BJ (cell line): Measurements from ENCODE around the gene SLC2A9. TPM values are rescaled to one million over a fixed set of nuclear protein-coding genes. Genes with fewer than 3 reads are reported as not detected.

Experiments used
- CTCF ChIA-PET: fragments of 350-600 bp; formaldehyde crosslinking; extraction: SDS; loops from one replicate; lab custom pipeline; 2021; ENCODE audit warnings: antibody characterized with exemption, inconsistent platforms; lab: Yijun Ruan, JAX
- POLR2A ChIA-PET: fragments of 300-600 bp; sonication (Branson Sonifier 250); formaldehyde crosslinking; extraction: SDS; loops from one replicate; lab custom pipeline; 2021; ENCODE audit warnings: antibody characterized with exemption; lab: Charles Lee
- DNase-seq: peaks from one replicate; pipeline ENCODE4 v3.0.0-alpha.2; 2011; ENCODE audit warnings: low read depth
- H3K27me3 ChIP-seq: 2 replicates; pipeline ENCODE4 v1.6.0; 2011; ENCODE audit warnings: low read length; ENCODE audit not compliant: control insufficient read depth, insufficient read depth
- H3K36me3 ChIP-seq: 2 replicates; pipeline ENCODE4 v1.5.1; 2011; ENCODE audit warnings: low read length; ENCODE audit not compliant: control insufficient read depth, insufficient read depth
- H3K4me3 ChIP-seq: 2 replicates; pipeline ENCODE4 v1.5.1; 2011; ENCODE audit warnings: low read depth, mild to moderate bottlenecking, control low read depth, low read length
- CTCF ChIP-seq: IDR thresholded peaks from 2 replicates; pipeline ENCODE4 v1.5.1; 2011; ENCODE audit warnings: low read depth, mild to moderate bottlenecking, control low read depth, inconsistent platforms, low read length, moderate library complexity; ENCODE audit not compliant: insufficient read depth
- polyA plus RNA-seq: library from polyadenylated mRNA; depleted of rRNA; stranded (reverse); fragments of >200 nt; gene quantifications from 2 replicates; pipeline ENCODE4 v1.2.3, GENCODE V29; 2011

The SLC2A9 gene
- polyA plus RNA-seq, 1 experiment, result 6.4 TPM

GRCh38 chr4:10006601-10007435 is 14.5 kb downstream of the SLC2A9 start:
- POLR2A ChIA-PET, result no interaction called here
- DNase-seq, result no peak
- Histone ChIP-seq H3K36me3 (no peaks in the 10 kb centered on the region), H3K27me3 (no peaks in the 10 kb centered on the region), H3K4me3 (no peak overlapping the region)
- CTCF ChIA-PET, result interaction anchor here (1.0 to 5.7 kb wide), 5 partner anchors 9 to 243 kb away, joined by 3 to 32 read pairs (median 4); no protein-coding TSS in a partner anchor
- TF ChIP-seq CTCF, result no peak

GRCh38 chr4:10006231-10006600 is 15.1 kb downstream of the SLC2A9 start:
- Histone ChIP-seq H3K4me3 (no peak overlapping the region), H3K27me3 (no peaks in the 10 kb centered on the region), H3K36me3 (no peaks in the 10 kb centered on the region)
- TF ChIP-seq CTCF, result no peak
- peak; percentile 28 for DNase-seq
- CTCF ChIA-PET, result interaction anchor here (1.2 to 5.7 kb wide), 3 partner anchors 9 to 243 kb away, joined by 3 to 32 read pairs (median 4); no protein-coding TSS in a partner anchor
- POLR2A ChIA-PET, result no interaction called here

- Histone ChIP-seq H3K4me3 (no peak overlapping the region), H3K36me3 (no peaks in the 10 kb centered on the region), H3K27me3 (no peaks in the 10 kb centered on the region)
- TF ChIP-seq CTCF, result no peak
- DNase-seq, result no peak
- POLR2A ChIA-PET, result no interaction called here
- CTCF ChIA-PET, result interaction anchor here (1.2 to 5.7 kb wide), 3 partner anchors 10 to 242 kb away, joined by 3 to 32 read pairs (median 4); no protein-coding TSS in a partner anchor
These were observed 15.7 kb downstream of the SLC2A9 start for GRCh38 chr4:10005632-10006031.

GRCh38 chr4:10003666-10004065 is 17.6 kb downstream of the SLC2A9 start:
- ChIA-PET CTCF (interaction anchor here (1.1 to 5.7 kb wide), 2 partner anchors 12 to 240 kb away, joined by 3 to 32 read pairs; no protein-coding TSS in a partner anchor), POLR2A (no interaction called here)

More at GRCh38 chr4:10003666-10004065, 17.6 kb downstream of the SLC2A9 start:
- no peak for DNase-seq
- no peak for TF ChIP-seq CTCF
- no peaks in the 10 kb centered on the region for H3K36me3 ChIP-seq
- H3K27me3 ChIP-seq, result no peaks in the 10 kb centered on the region
- no peak overlapping the region for H3K4me3 ChIP-seq
